SH-SY5Y (cell line): Measurements from ENCODE around the gene LEFTY2.

Experiments used
- GATA2 ChIP-seq: IDR thresholded peaks from 2 replicates; pipeline ENCODE4 v1.6.1; 2011; ENCODE audit warnings: mild to moderate bottlenecking, low read depth, low read length
- GATA3 ChIP-seq: IDR thresholded peaks from 2 replicates; pipeline ENCODE4 v1.6.1; 2011; ENCODE audit warnings: low read depth, mild to moderate bottlenecking, low read length, moderate library complexity

- TF ChIP-seq GATA3 (no peak), GATA2 (peak; percentile 54; the same call in 1 of the 2 replicates)
These were observed 17.1 kb downstream of the LEFTY2 start, which contains the start of gene PYCR2 for GRCh38 chr1:225923692-225924555.
